ENCODE measurements around the gene TCF4.

Gene TCF4

DNA sequence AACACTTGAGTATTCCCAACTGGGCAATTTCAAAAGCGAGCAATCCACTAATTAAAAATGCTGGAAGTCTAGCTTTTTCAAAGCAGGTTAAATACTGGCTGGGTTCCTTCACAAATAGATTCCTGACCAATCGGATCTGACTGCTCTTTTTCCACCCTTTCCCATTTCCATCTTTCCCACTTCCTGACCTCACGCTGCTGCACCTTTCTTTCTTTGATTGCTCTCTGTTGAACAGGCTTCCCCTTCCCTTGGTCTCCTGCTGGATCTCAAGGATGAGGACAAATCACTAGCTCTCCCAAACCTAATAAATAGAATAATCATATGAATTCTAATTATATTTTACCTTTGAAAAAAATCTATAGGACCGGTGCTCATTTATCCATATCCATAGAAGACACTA is 121.2 kb downstream of the TCF4 start:
- TF ChIP-seq, protein P1, sequence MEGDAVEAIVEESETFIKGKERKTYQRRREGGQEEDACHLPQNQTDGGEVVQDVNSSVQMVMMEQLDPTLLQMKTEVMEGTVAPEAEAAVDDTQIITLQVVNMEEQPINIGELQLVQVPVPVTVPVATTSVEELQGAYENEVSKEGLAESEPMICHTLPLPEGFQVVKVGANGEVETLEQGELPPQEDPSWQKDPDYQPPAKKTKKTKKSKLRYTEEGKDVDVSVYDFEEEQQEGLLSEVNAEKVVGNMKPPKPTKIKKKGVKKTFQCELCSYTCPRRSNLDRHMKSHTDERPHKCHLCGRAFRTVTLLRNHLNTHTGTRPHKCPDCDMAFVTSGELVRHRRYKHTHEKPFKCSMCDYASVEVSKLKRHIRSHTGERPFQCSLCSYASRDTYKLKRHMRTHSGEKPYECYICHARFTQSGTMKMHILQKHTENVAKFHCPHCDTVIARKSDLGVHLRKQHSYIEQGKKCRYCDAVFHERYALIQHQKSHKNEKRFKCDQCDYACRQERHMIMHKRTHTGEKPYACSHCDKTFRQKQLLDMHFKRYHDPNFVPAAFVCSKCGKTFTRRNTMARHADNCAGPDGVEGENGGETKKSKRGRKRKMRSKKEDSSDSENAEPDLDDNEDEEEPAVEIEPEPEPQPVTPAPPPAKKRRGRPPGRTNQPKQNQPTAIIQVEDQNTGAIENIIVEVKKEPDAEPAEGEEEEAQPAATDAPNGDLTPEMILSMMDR (IDR thresholded peaks at IDR 0.05; ENCODE audit: borderline replicate concordance, insufficient read depth, low read depth, low read length): no peak
- H3K4me3 ChIP-seq (ENCODE audit: low read depth, low read length): no peak overlapping the region

DNA sequence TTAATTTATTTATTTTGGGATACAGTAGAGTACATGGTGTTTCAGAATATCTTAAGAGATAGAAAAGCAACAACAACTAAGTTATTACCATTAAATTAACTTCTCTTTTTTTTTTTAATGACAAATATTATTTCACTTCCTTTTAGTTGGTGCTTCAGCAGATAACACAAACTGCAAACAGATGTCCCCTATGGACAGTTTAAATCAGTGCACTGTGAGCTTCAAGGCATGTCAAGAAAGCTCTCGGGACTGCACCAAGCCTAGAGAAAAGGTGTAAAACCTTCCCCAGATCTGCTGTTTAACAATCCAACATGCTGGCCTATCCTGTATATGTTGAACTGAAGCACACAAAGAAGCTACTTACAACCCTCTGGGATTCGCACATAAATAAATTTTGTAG is 122.7 kb downstream of the TCF4 start:
- no peak overlapping the region for H3K4me3 ChIP-seq (ENCODE audit: low read depth, low read length)
- TF ChIP-seq, protein P1 (IDR thresholded peaks at IDR 0.05; ENCODE audit: borderline replicate concordance, insufficient read depth, low read depth, low read length): no peak

DNA sequence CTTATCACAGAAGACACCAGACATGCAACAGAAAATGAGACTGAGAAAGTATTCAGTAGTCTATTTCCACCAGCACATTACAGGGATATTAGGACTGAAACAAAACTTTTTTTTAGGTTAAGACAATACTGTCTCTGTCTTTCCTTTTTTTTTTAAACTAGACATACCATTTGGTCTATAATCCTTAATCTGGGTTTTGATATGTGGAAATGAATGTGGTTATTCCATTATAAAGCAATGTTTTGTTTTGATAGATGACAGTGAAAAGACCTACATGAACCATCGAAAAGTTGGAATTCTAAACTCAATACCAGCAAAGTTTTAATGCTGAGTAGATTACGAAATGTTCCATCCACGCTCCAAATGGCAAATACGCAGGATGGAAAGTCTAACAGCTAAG is 123.4 kb downstream of the TCF4 start:
- TF ChIP-seq, protein P1 (IDR thresholded peaks at IDR 0.05; ENCODE audit: borderline replicate concordance, insufficient read depth, low read depth, low read length): no peak
- no peak overlapping the region for H3K4me3 ChIP-seq (ENCODE audit: low read depth, low read length)

DNA sequence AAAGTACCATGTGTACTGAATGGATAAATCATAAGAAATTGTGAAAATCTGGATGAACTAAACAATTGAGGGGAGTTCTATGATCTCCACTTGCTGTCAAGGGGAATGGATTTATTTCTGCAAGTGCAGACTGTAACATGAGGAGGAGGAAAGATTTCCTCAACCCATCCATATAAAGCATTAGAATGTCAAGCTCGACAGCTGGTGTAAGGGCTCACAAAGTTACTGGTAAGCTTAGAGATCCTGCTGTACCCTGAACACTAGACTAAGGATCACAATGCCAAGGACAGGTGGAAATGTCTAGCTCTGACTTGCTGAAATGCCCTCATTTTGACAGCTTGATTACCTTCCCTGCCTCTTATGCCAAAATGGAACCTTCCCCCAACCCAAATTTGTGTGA is 125.3 kb downstream of the TCF4 start:
- TF ChIP-seq, protein P1 (IDR thresholded peaks at IDR 0.05; ENCODE audit: borderline replicate concordance, insufficient read depth, low read depth, low read length): no peak
- no peak overlapping the region for H3K4me3 ChIP-seq (ENCODE audit: low read depth, low read length)

GRCh38 chr18:55461848-55462247 is 126.1 kb downstream of the TCF4 start:
- TF ChIP-seq, protein P1 (IDR thresholded peaks at IDR 0.05; ENCODE audit: borderline replicate concordance, insufficient read depth, low read depth, low read length): no peak
- no peak overlapping the region for H3K4me3 ChIP-seq (ENCODE audit: low read depth, low read length)

GRCh38 chr18:55458456-55459203 is 129.4 kb downstream of the TCF4 start:
- H3K4me3 ChIP-seq (ENCODE audit: low read depth, low read length): no peak overlapping the region
- TF ChIP-seq, protein P1 (IDR thresholded peaks at IDR 0.05; ENCODE audit: borderline replicate concordance, insufficient read depth, low read depth, low read length): no peak

DNA sequence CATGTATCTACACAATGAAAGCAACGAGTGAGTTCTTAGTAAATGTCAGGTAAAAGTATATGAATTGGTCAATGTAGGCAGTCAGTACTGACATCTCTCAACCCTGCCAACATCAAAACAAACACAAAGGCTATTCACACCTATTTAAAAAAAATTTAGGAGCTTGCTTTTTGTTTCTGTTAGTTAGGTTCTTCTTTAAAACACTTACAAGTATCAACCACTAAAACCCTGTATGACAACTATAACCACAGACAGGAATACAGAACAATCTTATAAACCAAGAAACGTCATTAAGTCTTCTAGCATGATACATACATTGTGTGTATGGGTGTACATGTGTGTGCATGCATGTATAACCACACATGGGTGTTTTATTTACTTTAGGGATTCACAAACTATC is 131.0 kb downstream of the TCF4 start:
- TF ChIP-seq, protein P1 (IDR thresholded peaks at IDR 0.05; ENCODE audit: borderline replicate concordance, insufficient read depth, low read depth, low read length): no peak
- H3K4me3 ChIP-seq (ENCODE audit: low read depth, low read length): no peak overlapping the region
